Raji (cell line): Measurements from ENCODE around the gene SMAD5.

Experiments used
- POLR2A ChIP-seq: IDR thresholded peaks from 2 replicates; pipeline ENCODE4 v1.6.1; 2011; ENCODE audit warnings: low read depth, low read length, control low read depth; ENCODE audit not compliant: insufficient read depth

SMAD5 gene

GRCh38 chr5:136193322-136193935 is 60.8 kb downstream of the SMAD5 start:
- no peak for TF ChIP-seq POLR2A

GRCh38 chr5:136194576-136194975 is 61.9 kb downstream of the SMAD5 start:
- TF ChIP-seq POLR2A = no peak

DNA sequence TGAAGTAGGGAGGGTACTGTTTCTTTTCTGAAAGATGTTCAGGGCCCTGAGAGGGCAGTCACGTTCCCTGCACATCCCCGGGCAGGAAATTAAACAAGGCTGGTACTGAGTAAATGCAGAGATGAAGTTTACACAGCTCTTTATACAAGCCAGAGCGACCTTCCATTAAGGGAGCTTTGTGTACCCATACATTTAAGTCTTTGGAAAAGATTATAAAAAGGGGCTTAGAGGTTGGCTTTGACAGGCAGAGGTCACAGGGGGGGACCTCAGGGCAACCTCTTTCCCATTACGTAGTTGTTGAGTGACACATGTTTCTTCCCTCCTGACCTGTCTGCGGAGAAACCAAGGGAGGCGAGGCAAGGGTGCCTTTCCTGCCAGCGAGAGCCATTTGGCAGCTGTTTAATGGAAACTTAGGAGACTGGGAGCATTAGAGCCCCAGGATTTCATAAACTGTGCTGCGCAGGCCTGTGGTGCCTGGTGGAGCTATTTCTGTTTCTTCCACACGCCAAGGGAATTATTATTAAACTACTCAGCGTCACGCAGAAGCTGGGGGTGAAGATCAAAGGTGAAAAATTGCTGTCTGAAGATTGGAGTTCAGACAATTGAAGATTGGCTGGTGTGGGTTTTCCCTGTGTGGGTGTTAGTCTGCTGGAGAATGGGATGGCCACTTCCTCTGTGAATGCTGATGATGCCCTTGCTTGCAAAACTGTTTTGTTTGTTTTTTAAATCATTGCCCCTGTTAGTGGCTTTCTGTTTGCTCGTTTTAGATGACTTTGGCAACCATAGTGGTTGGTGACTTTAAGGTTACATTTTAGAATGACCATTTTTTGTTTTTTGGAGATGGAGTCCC is 63.6 kb downstream of the SMAD5 start:
- no peak for TF ChIP-seq POLR2A

DNA sequence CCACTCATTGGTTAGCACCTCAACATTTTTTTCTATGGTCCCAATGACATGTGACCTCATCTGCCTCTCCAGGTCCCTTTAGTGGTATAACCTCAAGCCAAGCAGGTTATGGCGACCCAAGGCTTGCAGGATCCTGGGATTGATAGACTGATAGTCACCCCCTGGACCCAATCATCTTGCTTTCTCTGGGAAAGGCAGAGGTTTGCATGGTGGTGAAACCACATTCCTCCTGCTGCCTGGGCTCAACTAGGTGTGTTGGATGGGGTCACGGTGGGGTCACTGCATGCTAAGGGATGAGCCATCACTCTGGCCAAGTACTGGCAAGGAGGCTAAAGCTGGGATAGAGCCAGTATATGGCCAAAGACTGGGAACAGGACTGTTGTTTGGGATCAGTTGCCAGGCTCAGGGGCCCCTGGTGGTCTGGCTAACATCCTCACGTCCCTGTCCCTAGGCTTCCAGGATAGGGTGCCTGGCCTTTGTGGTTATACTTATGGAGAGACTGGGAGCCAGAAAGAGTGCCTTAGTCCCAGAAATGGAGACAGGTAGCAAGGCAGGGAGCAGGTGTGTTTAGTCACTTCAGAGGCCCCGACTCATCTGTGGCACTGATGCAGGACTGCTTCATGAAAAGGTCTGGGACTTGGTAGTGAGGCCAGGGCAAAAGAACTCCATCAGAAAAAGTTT is 65.0 kb downstream of the SMAD5 start:
- no peak for TF ChIP-seq POLR2A

GRCh38 chr5:136198453-136198852 is 65.8 kb downstream of the SMAD5 start:
- TF ChIP-seq POLR2A = no peak

GRCh38 chr5:136199408-136199807 is 66.8 kb downstream of the SMAD5 start:
- TF ChIP-seq POLR2A = no peak

GRCh38 chr5:136200130-136200529 is 67.5 kb downstream of the SMAD5 start:
- no peak for TF ChIP-seq POLR2A

GRCh38 chr5:136200761-136201160 is 68.1 kb downstream of the SMAD5 start:
- TF ChIP-seq POLR2A = no peak

DNA sequence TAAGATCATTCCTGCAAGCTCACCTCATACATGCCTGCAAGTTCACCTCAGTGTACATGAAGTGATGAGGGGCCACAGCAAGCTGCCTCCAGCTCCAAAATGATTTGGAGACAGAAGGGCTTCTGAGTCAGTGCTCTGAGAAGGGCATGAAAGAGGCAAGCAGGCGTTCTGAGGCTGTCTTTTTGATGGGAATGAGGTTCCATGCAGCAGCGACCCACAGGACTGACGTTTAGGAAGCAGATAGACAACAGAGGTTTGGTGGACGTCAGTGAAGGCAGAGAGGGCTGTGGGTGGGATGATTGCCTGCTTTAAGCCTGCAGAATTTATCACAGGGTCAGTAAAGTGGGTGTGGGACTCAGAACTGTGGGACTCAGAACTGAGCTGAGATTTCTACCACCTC is 69.2 kb downstream of the SMAD5 start:
- no peak for TF ChIP-seq POLR2A

- TF ChIP-seq POLR2A = no peak
These were observed 70.0 kb downstream of the SMAD5 start for GRCh38 chr5:136202469-136203205.

DNA sequence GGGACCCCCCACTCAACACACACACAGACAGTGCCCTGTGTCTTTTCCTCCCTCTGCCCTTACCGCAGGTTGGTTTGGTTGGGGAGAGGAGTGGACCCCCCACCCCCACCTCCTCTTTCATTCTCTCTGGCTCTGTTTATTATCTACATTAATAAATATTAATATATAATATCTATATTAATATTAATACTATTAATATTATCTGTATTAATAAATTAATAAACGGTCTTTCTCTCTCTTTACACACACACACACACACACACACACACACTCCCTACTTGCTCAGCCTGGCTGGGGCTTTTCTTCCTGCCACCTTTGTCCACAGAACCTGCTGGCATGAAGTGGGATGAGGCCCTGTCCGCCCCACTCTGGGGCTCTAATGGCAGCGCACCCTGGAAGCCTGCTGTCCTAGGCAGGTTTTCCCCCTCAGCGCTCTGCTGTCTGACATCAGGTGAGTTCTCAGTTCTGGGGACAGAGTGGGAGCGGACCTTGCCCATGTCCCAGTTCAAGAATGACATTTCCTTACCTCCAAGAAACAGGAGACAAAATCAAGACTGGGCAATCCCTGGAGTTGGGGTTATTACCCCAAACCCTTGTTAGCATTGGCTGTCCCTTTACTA is 70.8 kb downstream of the SMAD5 start:
- no peak for TF ChIP-seq POLR2A

GRCh38 chr5:136205061-136205702 is 72.5 kb downstream of the SMAD5 start:
- TF ChIP-seq POLR2A = no peak

- no peak for TF ChIP-seq POLR2A
These were observed 73.3 kb downstream of the SMAD5 start for GRCh38 chr5:136205941-136206340.

DNA sequence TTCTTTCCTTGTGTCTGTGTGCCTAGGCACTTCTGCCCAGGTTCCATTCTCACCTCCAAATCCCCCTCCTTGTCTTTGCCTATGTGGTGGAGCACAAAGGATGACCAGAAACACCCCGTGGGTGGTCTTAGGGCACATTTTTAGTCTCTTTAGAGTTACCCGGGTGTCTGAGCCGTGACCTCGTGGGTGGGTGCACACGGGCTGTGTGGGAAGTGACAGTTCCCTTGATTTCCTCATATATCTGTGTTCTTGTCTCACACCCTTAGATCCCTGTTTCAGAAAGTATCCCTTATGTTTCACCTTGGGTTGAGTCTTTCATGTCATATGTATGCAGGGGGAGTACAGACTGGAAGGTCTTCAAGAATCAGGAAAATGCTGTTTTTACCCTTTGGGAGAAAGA is 73.7 kb downstream of the SMAD5 start:
- no peak for TF ChIP-seq POLR2A
